ENCODE data around the gene NCOA1. TPM values are rescaled to one million over a fixed set of nuclear protein-coding genes. Genes with fewer than 3 reads are reported as not detected.

NCOA1 gene
- total and polyA plus RNA-seq, 10 of the 15 experiments (the other 5 are each of a cell fraction or from before 2014, with no cell fraction given): 1.8 to 35.6 (median 6.1) TPM

- 87% methylated on average over 2 of the region's 2 CpGs for WGBS (ENCODE audit: insufficient coverage, insufficient replicate concordance, low lambda C conversion rate, missing lambda C conversion rate)
- intact Hi-C loops (cut with micrococcal nuclease; ENCODE audit: unreplicated experiment): no loop called here
Observed at GRCh38 chr2:24571828-24572442, 80.9 kb downstream of the NCOA1 start.

More at GRCh38 chr2:24571828-24572442, 80.9 kb downstream of the NCOA1 start:
- FAIRE-seq (no peak), ATAC-seq (no peak), DNase-seq (ENCODE audit: low read depth, low spot score) (no peak)
- ChIA-PET RAD21 (ENCODE audit: unreplicated experiment) (no interaction called here), POLR2A (no interaction called here), CTCF (interaction anchor here (1.1 kb wide), 1 partner anchor 256 kb away, joined by 3 read pairs; no protein-coding TSS in a partner anchor), SMC1A (ENCODE audit: uncharacterized antibody, unreplicated experiment) (interaction anchor here (1.1 to 1.3 kb wide), 2 partner anchors 26 to 41 kb away, joined by 3 read pairs; no protein-coding TSS in a partner anchor)
- TF ChIP-seq CTCF (IDR thresholded peaks at IDR 0.05 in 2 of 3, conservative IDR thresholded peaks at IDR 0.05 in 1 of 3; ENCODE audit: control insufficient read depth in 2 of 3, extremely low read depth in 1 of 3, insufficient read depth in 1 of 3, low read depth in 3 of 3, low read length in 3 of 3): no peak
- Histone ChIP-seq H3K4me1 (ENCODE audit: control insufficient read depth, insufficient read depth, low read length) (peaks cover 12% of the 10 kb centered on the region), H3K27ac (ENCODE audit: control insufficient read depth, insufficient read depth) (no peak overlapping the region), H4K20me1 (ENCODE audit: control insufficient read depth, insufficient read depth) (no peaks in the 10 kb centered on the region), H3K9ac (ENCODE audit: control insufficient read depth, insufficient read depth, low read length) (no peak overlapping the region), H3K9me3 (replicated peaks; ENCODE audit: control insufficient read depth, insufficient read depth, low read length) (no peaks in the 10 kb centered on the region), H3K4me3 (no peak overlapping the region), H3K79me2 (ENCODE audit: control insufficient read depth, insufficient read depth, low read length) (no peaks in the 10 kb centered on the region; the same call in 1 of the 2 replicates), H3K4me2 (ENCODE audit: control insufficient read depth, insufficient read depth) (no peak overlapping the region), H3K27me3 (replicated peaks in 1 of 2; ENCODE audit: control insufficient read depth in 2 of 2, insufficient read depth in 2 of 2, low read length in 1 of 2) (no peaks in the 10 kb centered on the region), H2AFZ (ENCODE audit: control insufficient read depth, low read depth, low read length) (no peak overlapping the region), H3K36me3 (ENCODE audit: control insufficient read depth in 2 of 2, insufficient read depth in 2 of 2, low read length in 1 of 2) (no peaks in the 10 kb centered on the region)
- in situ Hi-C loops (cut with MboI): no loop called here
- BruUV-seq (replicated peaks): no TSS peak

Measured in GM12878 (cell line).